Activated B cell treated with CpG ODN at 0.5 μM for 24 hours (primary cell): Measurements from ENCODE around the gene GPR85. TPM values are rescaled to one million over a fixed set of nuclear protein-coding genes. Genes with fewer than 3 reads are reported as not detected.

Source experiments
- ATAC-seq: fragments of 200-7000 bp; cut with Tn5 transposase; one replicate; pipeline ENCODE4 v1.10.0; 2021; ENCODE audit warnings: low read depth, mild to moderate bottlenecking, moderate library complexity
- CTCF ChIA-PET: fragments of 350-600 bp; sonication (Branson Sonifier 250); formaldehyde crosslinking; loops from one replicate; lab custom pipeline; 2021; ENCODE audit warnings: antibody characterized with exemption; lab: Charles Lee
- POLR2A ChIA-PET: fragments of 350-600 bp; sonication (Branson Sonifier 250); formaldehyde crosslinking; loops from one replicate; lab custom pipeline; 2021; ENCODE audit warnings: antibody characterized with exemption; lab: Charles Lee
- DNase-seq: peaks from one replicate; pipeline ENCODE4 v3.0.0; 2022
- H3K27ac Mint-ChIP-seq: one replicate; pipeline ENCODE4 v1.8.0; 2020; ENCODE audit warnings: mixed read lengths
- H3K27me3 Mint-ChIP-seq: one replicate; pipeline ENCODE4 v1.8.0; 2021; ENCODE audit warnings: mixed read lengths
- H3K36me3 Mint-ChIP-seq: one replicate; pipeline ENCODE4 v1.8.0; 2021; ENCODE audit warnings: low read depth, mixed read lengths
- H3K4me1 Mint-ChIP-seq: one replicate; pipeline ENCODE4 v1.8.0; 2021; ENCODE audit warnings: mixed read lengths
- H3K4me3 Mint-ChIP-seq: one replicate; pipeline ENCODE4 v1.8.0; 2020; ENCODE audit warnings: mild to moderate bottlenecking, mixed read lengths
- H3K9me3 Mint-ChIP-seq: one replicate; pipeline ENCODE4 v1.8.0; 2020; ENCODE audit warnings: mixed read lengths
- CTCF ChIP-seq: fragments of 200-600 bp; IDR thresholded peaks from one replicate; pipeline ENCODE4 v1.8.0; 2022; ENCODE audit warnings: antibody characterized with exemption, mild to moderate bottlenecking
- intact Hi-C: fragments of 100-400 bp; cut with micrococcal nuclease; formaldehyde crosslinking; loops from one replicate; pipeline ENCODE4 v1.15.1; 2024
- total RNA-seq: library from RNA; stranded (reverse); gene quantifications from 2 replicates; pipeline ENCODE4 v1.2.3, GENCODE V29; 2022

GPR85 gene
- total RNA-seq, 1 donor from 2014 or later = not detected

DNA sequence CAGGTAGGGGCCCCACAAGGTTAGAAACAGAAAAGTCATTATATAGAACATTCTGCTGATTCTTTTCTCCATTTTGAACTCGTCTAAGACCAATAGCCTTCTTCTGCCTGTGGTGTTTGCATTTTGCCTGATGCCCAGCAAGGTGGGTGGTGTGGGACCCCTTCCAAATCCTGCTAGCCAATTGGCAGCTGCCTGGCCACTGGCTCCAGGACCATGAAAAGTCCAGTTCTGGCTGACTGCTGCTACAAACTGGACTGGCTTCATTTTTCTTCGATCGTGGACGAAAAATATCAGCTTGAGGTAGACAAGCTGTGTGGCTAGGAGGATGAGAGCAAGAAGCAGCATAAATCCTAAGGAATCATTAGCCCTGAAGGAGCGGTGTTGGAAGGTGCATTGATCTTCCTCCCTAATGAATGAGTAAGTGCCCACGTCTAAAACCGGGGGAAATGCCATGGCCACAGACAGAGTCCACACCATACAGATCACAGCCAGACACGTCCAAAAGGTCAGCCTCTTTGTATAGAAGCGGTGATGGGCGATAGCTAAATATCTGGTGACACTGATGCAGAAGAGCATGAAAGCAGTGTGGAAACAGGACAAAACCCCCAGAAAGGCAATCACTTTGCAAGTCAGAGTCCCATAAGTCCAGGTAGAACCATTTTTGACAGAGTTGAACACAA, 2.7 kb downstream of the GPR85 start:
- CTCF ChIA-PET = no interaction called here
- DNase-seq = no peak
- H3K4me3 Mint-ChIP-seq = no peak overlapping the region
- H3K9me3 Mint-ChIP-seq = no peaks in the 10 kb centered on the region
- no peak for ATAC-seq
- peaks cover 48% of the 10 kb centered on the region for H3K27me3 Mint-ChIP-seq
- POLR2A ChIA-PET = no interaction called here
- TF ChIP-seq CTCF = no peak
- peaks cover 7% of the 10 kb centered on the region for H3K4me1 Mint-ChIP-seq
- H3K27ac Mint-ChIP-seq = no peak overlapping the region
- intact Hi-C loops = no loop called here
- H3K36me3 Mint-ChIP-seq = no peaks in the 10 kb centered on the region

- TF ChIP-seq CTCF = no peak
- CTCF ChIA-PET = no interaction called here
- H3K4me3 Mint-ChIP-seq = no peak overlapping the region
- POLR2A ChIA-PET = no interaction called here
- ATAC-seq (no peak), DNase-seq (no peak)
- no peaks in the 10 kb centered on the region for H3K9me3 Mint-ChIP-seq
- peaks cover 45% of the 10 kb centered on the region for H3K27me3 Mint-ChIP-seq
- no peak overlapping the region for H3K27ac Mint-ChIP-seq
- no peaks in the 10 kb centered on the region for H3K36me3 Mint-ChIP-seq
- intact Hi-C loops = no loop called here
- peaks cover 7% of the 10 kb centered on the region for H3K4me1 Mint-ChIP-seq
These were observed 3.4 kb downstream of the GPR85 start for GRCh38 chr7:113083132-113083815.

GRCh38 chr7:113078331-113078730, 8.3 kb downstream of the GPR85 start:
- no peak for DNase-seq
- intact Hi-C loops = no loop called here
- Mint-ChIP-seq H3K4me1 (no peaks in the 10 kb centered on the region), H3K36me3 (no peaks in the 10 kb centered on the region), H3K27me3 (peaks cover 19% of the 10 kb centered on the region), H3K9me3 (no peaks in the 10 kb centered on the region), H3K4me3 (no peak overlapping the region), H3K27ac (no peak overlapping the region)
- CTCF ChIA-PET = no interaction called here
- no peak for ATAC-seq
- no peak for TF ChIP-seq CTCF
- POLR2A ChIA-PET = no interaction called here

- DNase-seq = no peak
- ChIA-PET POLR2A (no interaction called here), CTCF (no interaction called here)
- no peak for TF ChIP-seq CTCF
- Mint-ChIP-seq H3K4me3 (no peak overlapping the region), H3K4me1 (no peaks in the 10 kb centered on the region), H3K27me3 (peaks cover 17% of the 10 kb centered on the region), H3K36me3 (no peaks in the 10 kb centered on the region), H3K9me3 (no peaks in the 10 kb centered on the region), H3K27ac (no peak overlapping the region)
- no peak for ATAC-seq
- intact Hi-C loops = no loop called here
These were observed 9.9 kb downstream of the GPR85 start for GRCh38 chr7:113076703-113077102.

- peaks cover 3% of the 10 kb centered on the region for H3K4me1 Mint-ChIP-seq
- ChIA-PET POLR2A (no interaction called here), CTCF (no interaction called here)
- DNase-seq (no peak), ATAC-seq (no peak)
- H3K9me3 Mint-ChIP-seq = no peaks in the 10 kb centered on the region
- intact Hi-C loops = no loop called here
- peaks cover 8% of the 10 kb centered on the region for H3K27me3 Mint-ChIP-seq
- no peak overlapping the region for H3K4me3 Mint-ChIP-seq
- H3K27ac Mint-ChIP-seq = no peak overlapping the region
- TF ChIP-seq CTCF = no peak
- no peaks in the 10 kb centered on the region for H3K36me3 Mint-ChIP-seq
These were observed 15.2 kb downstream of the GPR85 start for GRCh38 chr7:113071465-113071864.
